ENCODE data around the gene VPS45.
"Not testable (repeated sequence)": the region's sequence is repeated elsewhere in the genome, so short reads cannot be mapped to it uniquely, and the experiment has no call there.

The VPS45 gene

DNA sequence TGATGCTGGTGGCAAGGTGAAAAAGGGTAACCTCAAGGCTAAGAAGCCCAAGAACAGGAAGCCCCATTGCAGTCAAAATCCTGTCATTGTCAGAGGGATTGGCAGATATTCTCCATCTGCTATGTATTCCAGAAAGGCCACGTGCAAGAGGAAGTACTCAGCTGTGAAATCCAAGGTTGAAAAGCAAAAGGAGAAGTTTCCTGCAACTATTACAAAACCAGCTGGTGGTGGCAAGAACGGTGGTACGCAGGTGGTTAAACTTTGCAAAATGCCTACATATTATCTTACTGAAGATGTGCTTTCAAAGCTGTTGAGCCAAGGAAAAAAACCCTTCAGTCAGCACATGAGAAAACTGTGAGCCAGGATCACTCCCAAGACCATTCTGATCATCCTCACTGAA lies 13.7 kb upstream of the VPS45 start:
- no peaks in the 10 kb centered on the region for H3K36me3 ChIP-seq (ENCODE audit: insufficient read depth, low read length)
- no peaks in the 10 kb centered on the region for H3K27me3 ChIP-seq (ENCODE audit: control insufficient read depth in 1 of 2, insufficient read depth in 2 of 2, low read length in 2 of 2)
- H3K4me1 ChIP-seq (ENCODE audit: insufficient read depth, low read length), result no peaks in the 10 kb centered on the region
- no peak overlapping the region for H3K9ac ChIP-seq (ENCODE audit: low read length)
- no peak overlapping the region for H3K27ac ChIP-seq (ENCODE audit: low read depth, low read length)
- H3K9me3 ChIP-seq (ENCODE audit: low read length), result no peaks in the 10 kb centered on the region
- no peak overlapping the region for H3K4me3 ChIP-seq (ENCODE audit: low read depth in 1 of 2, low read length in 2 of 2)

DNA sequence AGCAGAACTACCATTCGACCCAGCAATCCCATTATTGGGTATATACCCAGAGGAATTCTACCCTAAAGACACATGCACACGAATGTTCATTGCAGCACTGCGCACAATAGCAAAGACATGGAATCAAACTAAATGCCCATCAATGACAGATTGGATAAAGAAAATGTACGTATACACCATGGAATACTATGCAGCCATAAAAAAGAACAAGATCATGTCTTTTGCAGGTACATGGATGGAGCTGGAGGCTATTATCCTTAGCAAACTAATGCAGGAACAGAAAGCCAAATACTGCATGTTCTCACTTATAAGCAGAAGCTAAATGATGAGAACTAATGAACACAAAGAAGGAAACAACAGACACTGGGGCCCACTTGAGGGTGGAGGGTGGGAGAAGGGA lies 12.1 kb upstream of the VPS45 start:
- H3K36me3 ChIP-seq (ENCODE audit: insufficient read depth, low read length); H3K4me3 ChIP-seq (ENCODE audit: low read depth in 1 of 2, low read length in 2 of 2); H3K27me3 ChIP-seq (ENCODE audit: control insufficient read depth in 1 of 2, insufficient read depth in 2 of 2, low read length in 2 of 2); H3K4me1 ChIP-seq (ENCODE audit: insufficient read depth, low read length); H3K27ac ChIP-seq (ENCODE audit: low read depth, low read length); H3K9me3 ChIP-seq (ENCODE audit: low read length); H3K9ac ChIP-seq (ENCODE audit: low read length): not testable (repeated sequence)

DNA sequence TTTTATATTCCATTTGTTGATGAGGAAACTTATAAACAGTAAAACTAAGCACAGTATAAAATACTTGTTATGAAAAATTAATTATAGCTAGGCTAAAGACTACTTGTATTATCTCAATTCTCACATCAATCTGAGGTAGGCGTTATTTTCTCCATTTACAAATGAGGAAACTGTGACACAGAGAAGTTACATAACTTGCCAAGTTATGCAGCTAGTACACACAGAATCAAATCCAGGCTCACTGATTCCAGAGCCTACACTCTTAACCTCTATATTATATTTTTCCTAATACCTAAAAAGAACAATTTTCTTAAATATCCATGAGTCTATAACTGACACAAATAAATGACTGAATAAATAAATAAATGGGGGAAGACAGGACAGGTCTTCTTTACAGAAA lies 11.2 kb upstream of the VPS45 start:
- Histone ChIP-seq H3K4me1 (ENCODE audit: insufficient read depth, low read length) (peaks cover under 1% of the 10 kb centered on the region), H3K27me3 (ENCODE audit: control insufficient read depth in 1 of 2, insufficient read depth in 2 of 2, low read length in 2 of 2) (no peaks in the 10 kb centered on the region), H3K36me3 (ENCODE audit: insufficient read depth, low read length) (no peaks in the 10 kb centered on the region), H3K27ac (ENCODE audit: low read depth, low read length) (no peak overlapping the region), H3K9me3 (ENCODE audit: low read length) (no peaks in the 10 kb centered on the region), H3K9ac (ENCODE audit: low read length) (no peak overlapping the region), H3K4me3 (ENCODE audit: low read depth in 1 of 2, low read length in 2 of 2) (no peak overlapping the region)

DNA sequence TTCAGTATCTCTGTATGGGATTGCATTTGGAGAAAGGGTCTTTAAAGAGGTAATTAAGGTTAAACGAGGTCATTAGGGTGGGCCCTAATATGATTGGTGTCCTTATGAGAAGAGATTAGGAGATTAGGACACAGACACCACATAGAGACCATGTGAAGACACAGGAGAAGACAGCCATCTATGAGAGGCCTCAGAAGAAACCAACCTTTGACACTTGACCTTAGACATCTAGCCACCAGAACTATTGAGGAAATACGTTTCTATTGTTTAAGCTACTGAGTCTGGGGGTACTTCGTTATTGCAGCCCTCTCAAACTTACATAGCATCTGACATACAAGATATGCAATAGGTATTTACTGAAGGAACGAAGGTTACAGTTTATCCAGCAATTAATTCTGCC lies 7.3 kb upstream of the VPS45 start:
- Histone ChIP-seq H3K9ac (ENCODE audit: low read length) (no peak overlapping the region), H3K9me3 (ENCODE audit: low read length) (no peaks in the 10 kb centered on the region), H3K36me3 (ENCODE audit: insufficient read depth, low read length) (no peaks in the 10 kb centered on the region), H3K4me3 (ENCODE audit: low read depth in 1 of 2, low read length in 2 of 2) (no peak overlapping the region), H3K27me3 (ENCODE audit: control insufficient read depth in 1 of 2, insufficient read depth in 2 of 2, low read length in 2 of 2) (no peaks in the 10 kb centered on the region), H3K4me1 (ENCODE audit: insufficient read depth, low read length) (peaks cover 7% of the 10 kb centered on the region), H3K27ac (ENCODE audit: low read depth, low read length) (no peak overlapping the region)

DNA sequence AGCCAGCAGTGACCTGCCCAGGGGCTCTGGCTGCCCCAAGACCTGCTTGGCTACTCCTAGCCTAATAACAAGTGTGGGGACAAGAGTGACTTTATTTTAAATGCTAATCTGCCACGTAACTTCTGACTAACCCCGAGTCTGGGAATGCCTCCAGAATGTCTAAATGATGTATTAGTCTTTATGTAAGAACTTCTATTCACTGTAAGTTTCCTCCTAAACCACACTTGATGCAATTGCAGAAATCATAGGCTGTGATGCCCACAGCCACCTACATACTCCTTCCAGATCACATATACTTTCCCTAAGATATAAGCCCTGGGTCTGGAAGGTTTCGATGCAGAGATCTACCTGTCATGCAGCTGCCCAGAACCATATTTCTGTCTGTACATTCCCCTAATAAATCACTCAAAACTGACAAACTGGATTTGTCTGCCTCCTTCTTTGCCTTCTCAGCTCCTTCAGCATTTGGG lies 5.9 kb upstream of the VPS45 start:
- no peaks in the 10 kb centered on the region for H3K27me3 ChIP-seq (ENCODE audit: control insufficient read depth in 1 of 2, insufficient read depth in 2 of 2, low read length in 2 of 2)
- H3K36me3 ChIP-seq (ENCODE audit: insufficient read depth, low read length), result no peaks in the 10 kb centered on the region
- no peaks in the 10 kb centered on the region for H3K9me3 ChIP-seq (ENCODE audit: low read length)
- H3K27ac ChIP-seq (ENCODE audit: low read depth, low read length), result peak overlapping the region; percentile 23
- H3K4me3 ChIP-seq (ENCODE audit: low read depth in 1 of 2, low read length in 2 of 2), result no peak overlapping the region
- no peak overlapping the region for H3K9ac ChIP-seq (ENCODE audit: low read length)
- H3K4me1 ChIP-seq (ENCODE audit: insufficient read depth, low read length), result peaks cover 16% of the 10 kb centered on the region

DNA sequence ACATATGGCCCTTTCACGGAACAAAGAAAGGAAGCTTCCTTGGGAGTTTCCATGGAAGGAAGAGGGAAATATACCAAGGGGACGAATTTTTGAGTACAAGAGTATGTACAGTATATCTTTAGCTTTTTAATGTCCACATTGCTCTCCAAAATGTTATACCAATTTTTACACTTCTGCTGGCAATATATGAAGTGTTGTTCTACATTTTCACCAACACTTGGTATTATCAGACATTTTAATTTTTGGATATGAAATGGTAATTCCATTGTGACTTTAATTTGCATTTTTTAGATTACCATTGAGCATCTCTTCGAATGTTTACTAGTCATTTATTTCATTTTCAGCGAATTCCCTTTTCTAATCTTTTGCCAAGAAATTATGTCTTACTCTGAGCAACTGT lies 5.5 kb upstream of the VPS45 start:
- Histone ChIP-seq H3K9ac (ENCODE audit: low read length) (no peak overlapping the region), H3K9me3 (ENCODE audit: low read length) (no peaks in the 10 kb centered on the region), H3K27ac (ENCODE audit: low read depth, low read length) (peak overlapping the region; percentile 23), H3K4me1 (ENCODE audit: insufficient read depth, low read length) (peaks cover 16% of the 10 kb centered on the region), H3K27me3 (ENCODE audit: control insufficient read depth in 1 of 2, insufficient read depth in 2 of 2, low read length in 2 of 2) (no peaks in the 10 kb centered on the region), H3K36me3 (ENCODE audit: insufficient read depth, low read length) (no peaks in the 10 kb centered on the region), H3K4me3 (ENCODE audit: low read depth in 1 of 2, low read length in 2 of 2) (no peak overlapping the region)

DNA sequence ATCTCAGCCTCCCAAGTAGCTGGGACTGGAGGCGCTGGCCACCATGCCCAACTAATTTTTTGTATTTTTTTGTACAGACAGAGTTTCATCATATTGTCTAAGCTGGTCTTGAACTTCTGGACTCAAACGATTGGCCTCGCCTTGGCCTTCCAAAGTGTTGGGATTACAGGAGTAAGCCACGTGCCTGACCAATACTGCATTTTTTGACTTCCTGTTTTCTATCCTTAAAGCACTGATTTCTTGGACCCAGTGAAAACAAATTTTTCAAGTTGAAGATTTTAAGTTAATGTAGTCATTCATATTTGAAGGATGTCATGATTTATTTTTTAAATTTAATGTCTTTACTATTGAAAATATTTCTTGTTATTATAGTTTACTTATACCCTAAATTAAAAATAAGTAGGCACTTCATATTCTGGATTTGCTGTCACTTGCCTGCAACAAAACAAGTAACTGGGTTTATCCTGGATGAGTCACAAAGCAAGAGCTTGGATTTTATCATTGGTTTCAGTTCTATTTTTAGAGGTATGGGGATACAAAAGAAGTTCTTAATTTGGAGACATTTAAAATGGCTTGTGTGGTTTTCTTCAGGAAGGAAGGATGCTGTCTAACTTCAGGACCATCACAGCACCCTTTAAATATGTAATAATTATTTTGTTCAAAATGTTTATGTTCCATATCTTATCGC lies 2.2 kb upstream of the VPS45 start:
- no peak overlapping the region for H3K9ac ChIP-seq (ENCODE audit: low read length)
- H3K27me3 ChIP-seq (ENCODE audit: control insufficient read depth in 1 of 2, insufficient read depth in 2 of 2, low read length in 2 of 2), result no peaks in the 10 kb centered on the region
- H3K9me3 ChIP-seq (ENCODE audit: low read length), result no peaks in the 10 kb centered on the region
- peaks cover 30% of the 10 kb centered on the region for H3K4me1 ChIP-seq (ENCODE audit: insufficient read depth, low read length)
- H3K4me3 ChIP-seq (ENCODE audit: low read depth in 1 of 2, low read length in 2 of 2), result no peak overlapping the region
- H3K36me3 ChIP-seq (ENCODE audit: insufficient read depth, low read length), result peaks cover 15% of the 10 kb centered on the region
- H3K27ac ChIP-seq (ENCODE audit: low read depth, low read length), result peak overlapping the region; percentile 27

DNA sequence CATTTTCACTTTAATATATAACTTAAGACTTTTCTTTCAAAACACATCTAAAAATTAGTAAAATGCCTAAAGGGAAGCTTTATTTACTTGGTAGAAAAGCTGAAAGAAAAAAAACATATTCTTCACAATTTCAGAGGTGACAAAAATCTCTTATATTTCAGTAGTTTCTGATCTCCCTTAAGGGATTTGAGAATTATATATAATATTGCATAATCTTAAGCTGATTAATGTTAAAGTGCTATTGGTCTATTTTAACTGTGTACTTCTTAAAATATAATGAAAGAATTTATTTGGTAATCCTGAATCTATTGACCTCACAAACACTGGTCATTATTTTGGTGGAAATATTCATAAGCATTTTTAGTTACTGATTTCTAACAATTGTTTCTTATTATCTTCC lies 1.2 kb upstream of the VPS45 start:
- Histone ChIP-seq H3K27ac (ENCODE audit: low read depth, low read length) (peak overlapping the region; percentile 100), H3K9ac (ENCODE audit: low read length) (peak overlapping the region; percentile 84), H3K36me3 (ENCODE audit: insufficient read depth, low read length) (peaks cover 15% of the 10 kb centered on the region), H3K9me3 (ENCODE audit: low read length) (no peaks in the 10 kb centered on the region), H3K4me3 (ENCODE audit: low read depth in 1 of 2, low read length in 2 of 2) (peak overlapping the region; percentile 90 to 95), H3K4me1 (ENCODE audit: insufficient read depth, low read length) (peaks cover 30% of the 10 kb centered on the region), H3K27me3 (ENCODE audit: control insufficient read depth in 1 of 2, insufficient read depth in 2 of 2, low read length in 2 of 2) (no peaks in the 10 kb centered on the region)

DNA sequence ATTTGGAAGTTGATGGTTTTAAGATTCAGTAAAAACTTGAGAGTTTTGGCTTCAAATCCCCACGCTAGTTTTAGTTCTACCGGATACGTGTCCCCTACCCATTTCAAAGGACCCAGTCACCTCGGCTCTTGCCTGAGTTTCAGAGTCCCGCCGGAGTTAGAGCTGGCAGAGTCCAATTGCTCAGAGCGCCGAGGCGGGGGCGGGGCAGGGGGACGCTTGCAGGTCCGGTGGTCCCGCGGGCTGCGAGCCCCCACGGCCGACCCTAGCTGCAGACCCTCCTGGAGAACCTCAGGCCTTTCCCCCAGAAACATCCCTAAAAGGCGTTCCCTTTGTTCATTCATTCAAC lies 765 bp upstream of the VPS45 start:
- H3K27ac ChIP-seq (ENCODE audit: low read depth, low read length), result peak overlapping the region; percentile 100
- H3K27me3 ChIP-seq (ENCODE audit: control insufficient read depth in 1 of 2, insufficient read depth in 2 of 2, low read length in 2 of 2), result no peaks in the 10 kb centered on the region
- peak overlapping the region; percentile 84 for H3K9ac ChIP-seq (ENCODE audit: low read length)
- H3K4me3 ChIP-seq (ENCODE audit: low read depth in 1 of 2, low read length in 2 of 2), result peak overlapping the region; percentile 90 to 95
- peaks cover 15% of the 10 kb centered on the region for H3K36me3 ChIP-seq (ENCODE audit: insufficient read depth, low read length)
- peaks cover 25% of the 10 kb centered on the region for H3K4me1 ChIP-seq (ENCODE audit: insufficient read depth, low read length)
- no peaks in the 10 kb centered on the region for H3K9me3 ChIP-seq (ENCODE audit: low read length)

DNA sequence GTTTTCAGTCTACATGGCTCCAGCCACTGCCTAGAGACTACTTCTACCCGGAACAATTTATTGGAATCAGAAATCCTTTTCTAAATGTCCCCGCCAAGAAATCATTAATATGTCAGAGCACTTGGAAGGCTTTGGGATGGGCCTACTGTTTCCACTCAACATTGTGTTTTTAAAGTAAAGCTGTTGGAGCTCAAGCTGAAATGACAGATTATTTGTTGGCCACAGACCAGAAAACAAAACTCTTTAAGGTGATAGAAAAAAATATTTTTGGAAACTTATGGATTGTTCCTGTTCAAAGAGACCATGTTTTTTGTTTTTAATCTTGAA lies 496 bp downstream of the VPS45 start:
- H3K36me3 ChIP-seq (ENCODE audit: insufficient read depth, low read length), result peaks cover 26% of the 10 kb centered on the region
- H3K27ac ChIP-seq (ENCODE audit: low read depth, low read length), result peak overlapping the region; percentile 100
- H3K4me3 ChIP-seq (ENCODE audit: low read depth in 1 of 2, low read length in 2 of 2), result peak overlapping the region; percentile 90 to 95
- peak overlapping the region; percentile 84 for H3K9ac ChIP-seq (ENCODE audit: low read length)
- H3K27me3 ChIP-seq (ENCODE audit: control insufficient read depth in 1 of 2, insufficient read depth in 2 of 2, low read length in 2 of 2), result no peaks in the 10 kb centered on the region
- no peaks in the 10 kb centered on the region for H3K9me3 ChIP-seq (ENCODE audit: low read length)
- peaks cover 23% of the 10 kb centered on the region for H3K4me1 ChIP-seq (ENCODE audit: insufficient read depth, low read length)

DNA sequence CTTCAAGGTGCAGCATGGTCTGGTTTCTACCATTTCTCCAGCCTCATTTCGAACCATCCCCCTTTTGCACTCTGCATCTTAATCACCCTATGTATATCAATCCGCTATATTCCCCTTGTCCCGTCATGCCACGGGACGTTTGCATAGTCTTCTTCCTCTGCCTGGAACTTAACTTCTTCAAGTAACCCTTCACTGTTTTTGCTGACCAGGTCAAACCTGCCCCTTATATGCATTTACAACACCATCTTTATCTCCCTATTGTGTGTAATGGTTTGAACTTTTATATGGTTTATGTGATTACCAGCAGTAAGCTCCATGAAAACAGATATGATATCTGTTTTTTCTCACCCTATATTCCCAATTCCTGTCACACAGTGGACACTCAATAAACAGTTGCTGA lies 2.3 kb downstream of the VPS45 start:
- Histone ChIP-seq H3K4me3 (ENCODE audit: low read depth in 1 of 2, low read length in 2 of 2) (no peak overlapping the region), H3K27ac (ENCODE audit: low read depth, low read length) (no peak overlapping the region), H3K9ac (ENCODE audit: low read length) (no peak overlapping the region), H3K36me3 (ENCODE audit: insufficient read depth, low read length) (peaks cover 26% of the 10 kb centered on the region), H3K27me3 (ENCODE audit: control insufficient read depth in 1 of 2, insufficient read depth in 2 of 2, low read length in 2 of 2) (no peaks in the 10 kb centered on the region), H3K4me1 (ENCODE audit: insufficient read depth, low read length) (peaks cover 23% of the 10 kb centered on the region), H3K9me3 (ENCODE audit: low read length) (no peaks in the 10 kb centered on the region)

DNA sequence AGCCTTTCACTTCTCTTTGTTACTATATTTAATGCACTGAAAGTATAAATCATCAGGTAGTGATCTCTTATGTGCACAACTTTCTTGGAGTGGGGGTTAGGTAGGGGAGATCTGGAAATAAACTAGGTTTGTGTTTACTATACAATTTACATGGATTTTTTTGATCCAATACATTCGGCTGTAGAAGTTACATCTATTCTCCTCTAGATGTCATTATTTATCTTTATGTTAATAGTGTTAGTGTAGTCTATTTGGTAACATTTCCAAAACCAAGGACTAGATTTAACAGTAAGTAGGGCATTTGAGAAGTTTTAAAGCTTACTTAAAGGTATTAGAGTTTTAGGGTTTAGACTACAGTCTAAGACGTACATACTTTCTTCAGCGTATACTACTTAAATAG lies 5.4 kb downstream of the VPS45 start:
- no peak overlapping the region for H3K9ac ChIP-seq (ENCODE audit: low read length)
- no peaks in the 10 kb centered on the region for H3K27me3 ChIP-seq (ENCODE audit: control insufficient read depth in 1 of 2, insufficient read depth in 2 of 2, low read length in 2 of 2)
- no peaks in the 10 kb centered on the region for H3K9me3 ChIP-seq (ENCODE audit: low read length)
- no peak overlapping the region for H3K27ac ChIP-seq (ENCODE audit: low read depth, low read length)
- peaks cover 14% of the 10 kb centered on the region for H3K4me1 ChIP-seq (ENCODE audit: insufficient read depth, low read length)
- H3K36me3 ChIP-seq (ENCODE audit: insufficient read depth, low read length), result peaks cover 43% of the 10 kb centered on the region
- no peak overlapping the region for H3K4me3 ChIP-seq (ENCODE audit: low read depth in 1 of 2, low read length in 2 of 2)
